ENCODE measurements around the gene SNAPC4. TPM values are rescaled to one million over a fixed set of nuclear protein-coding genes. Genes with fewer than 3 reads are reported as not detected.

Gene SNAPC4
- total RNA-seq, 4 donors from 2014 or later, result 6.0 to 14.5 (median 10.1) TPM

DNA sequence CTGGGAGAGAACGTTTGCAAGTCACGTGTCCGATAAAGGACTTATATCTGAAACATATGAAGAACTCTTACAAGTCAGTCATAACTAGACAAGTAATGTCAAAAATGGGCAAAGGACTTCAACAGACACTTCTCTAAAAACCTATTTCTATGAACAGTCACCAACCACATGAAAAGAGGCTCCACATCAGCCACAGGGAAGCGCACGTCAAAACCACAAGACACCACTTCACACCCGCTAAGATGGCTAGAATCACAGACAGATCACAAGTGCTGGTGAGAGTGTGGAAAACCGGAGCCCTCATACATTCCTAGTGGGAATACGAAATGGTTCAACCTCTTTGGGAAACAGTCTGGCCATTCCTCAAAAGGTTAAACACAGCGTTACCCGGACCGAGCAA lies 15.0 kb downstream of the SNAPC4 start:
- H3K27ac ChIP-seq, result no peak overlapping the region
- no peaks in the 10 kb centered on the region for H3K4me1 ChIP-seq
- in situ Hi-C loops (cut with MboI; ENCODE audit: low pct_ligation_motif_present in 1 of 4, low pct_unique_long_range_greater_than_20kb in 1 of 4, low sequenced_read_pairs in 3 of 4) (no loop called here), intact Hi-C loops (cut with DNase I; ENCODE audit: low total_unique reads) (no loop called here)
- WGBS, 2 donors (ENCODE audit: low coverage in 1 of 2), result 82 to 94% methylated on average over 3 to 11 of the region's 11 CpGs
- no peak overlapping the region for H3K4me3 ChIP-seq
- DNase-seq, result no peak
- no peaks in the 10 kb centered on the region for H3K9me3 ChIP-seq
- TF ChIP-seq, protein P1, sequence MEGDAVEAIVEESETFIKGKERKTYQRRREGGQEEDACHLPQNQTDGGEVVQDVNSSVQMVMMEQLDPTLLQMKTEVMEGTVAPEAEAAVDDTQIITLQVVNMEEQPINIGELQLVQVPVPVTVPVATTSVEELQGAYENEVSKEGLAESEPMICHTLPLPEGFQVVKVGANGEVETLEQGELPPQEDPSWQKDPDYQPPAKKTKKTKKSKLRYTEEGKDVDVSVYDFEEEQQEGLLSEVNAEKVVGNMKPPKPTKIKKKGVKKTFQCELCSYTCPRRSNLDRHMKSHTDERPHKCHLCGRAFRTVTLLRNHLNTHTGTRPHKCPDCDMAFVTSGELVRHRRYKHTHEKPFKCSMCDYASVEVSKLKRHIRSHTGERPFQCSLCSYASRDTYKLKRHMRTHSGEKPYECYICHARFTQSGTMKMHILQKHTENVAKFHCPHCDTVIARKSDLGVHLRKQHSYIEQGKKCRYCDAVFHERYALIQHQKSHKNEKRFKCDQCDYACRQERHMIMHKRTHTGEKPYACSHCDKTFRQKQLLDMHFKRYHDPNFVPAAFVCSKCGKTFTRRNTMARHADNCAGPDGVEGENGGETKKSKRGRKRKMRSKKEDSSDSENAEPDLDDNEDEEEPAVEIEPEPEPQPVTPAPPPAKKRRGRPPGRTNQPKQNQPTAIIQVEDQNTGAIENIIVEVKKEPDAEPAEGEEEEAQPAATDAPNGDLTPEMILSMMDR (IDR thresholded peaks at IDR 0.05), result no peak
- TF ChIP-seq POLR2AphosphoS5 (IDR thresholded peaks at IDR 0.05) (no peak), POLR2A (IDR thresholded peaks at IDR 0.05) (no peak), EP300 (IDR thresholded peaks at IDR 0.05; ENCODE audit: low read depth) (no peak)
- H3K27me3 ChIP-seq, result no peaks in the 10 kb centered on the region
- H3K36me3 ChIP-seq, result peaks cover 0 to 26% (median 12%) of the 10 kb centered on the region in 4 donors

- Histone ChIP-seq H3K27me3 (no peaks in the 10 kb centered on the region), H3K4me3 (no peak overlapping the region), H3K36me3 (peaks cover 0 to 26% (median 5%) of the 10 kb centered on the region in 4 donors), H3K4me1 (no peaks in the 10 kb centered on the region), H3K27ac (no peak overlapping the region), H3K9me3 (no peaks in the 10 kb centered on the region)
- 96% methylated on average over 20 of the region's 20 CpGs; no CpG with 5 or more reads in 1 of the 2 donors for WGBS, 2 donors (ENCODE audit: low coverage in 1 of 2)
- in situ Hi-C loops (cut with MboI; ENCODE audit: low pct_ligation_motif_present in 1 of 4, low pct_unique_long_range_greater_than_20kb in 1 of 4, low sequenced_read_pairs in 3 of 4), result no loop called here
- intact Hi-C loops (cut with DNase I; ENCODE audit: low total_unique reads), result no loop called here
- DNase-seq, result no peak
- TF ChIP-seq POLR2A (IDR thresholded peaks at IDR 0.05) (no peak), EP300 (IDR thresholded peaks at IDR 0.05; ENCODE audit: low read depth) (no peak), POLR2AphosphoS5 (IDR thresholded peaks at IDR 0.05) (no peak)
- TF ChIP-seq, protein P1 (IDR thresholded peaks at IDR 0.05), result no peak
Measured at GRCh38 chr9:136383436-136383835, 16.5 kb downstream of the SNAPC4 start.

- intact Hi-C loops (cut with DNase I; ENCODE audit: low total_unique reads), result no loop called here
Measured at GRCh38 chr9:136381966-136382513, 17.9 kb downstream of the SNAPC4 start.

DNA sequence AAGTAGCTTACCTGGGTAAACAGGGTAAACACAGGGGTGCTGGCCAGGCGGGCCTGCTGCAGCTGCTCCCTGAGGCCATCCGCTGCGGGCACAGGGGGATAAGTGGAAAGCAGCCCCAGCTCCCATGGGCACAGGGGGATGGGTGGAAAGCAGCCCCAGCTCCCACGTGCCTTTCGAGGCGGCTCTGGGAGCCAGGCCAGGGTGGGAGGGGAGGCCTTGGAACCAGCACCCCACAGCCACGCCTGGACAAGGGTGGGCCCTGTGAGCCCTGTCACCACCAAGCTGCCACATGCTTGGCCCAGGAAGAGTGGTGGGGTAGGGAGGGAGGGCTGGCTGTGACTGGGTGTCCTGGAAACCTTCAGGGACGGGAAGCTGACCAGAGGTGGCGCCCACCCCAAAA lies 18.7 kb downstream of the SNAPC4 start:
- no peak for DNase-seq
- intact Hi-C loops (cut with DNase I; ENCODE audit: low total_unique reads) (no loop called here), in situ Hi-C loops (cut with MboI; ENCODE audit: low pct_ligation_motif_present in 1 of 4, low pct_unique_long_range_greater_than_20kb in 1 of 4, low sequenced_read_pairs in 3 of 4) (no loop called here)
- WGBS, 2 donors (ENCODE audit: low coverage in 1 of 2), result 86 to 87% methylated on average over 4 to 7 of the region's 9 CpGs
- no peaks in the 10 kb centered on the region for H3K4me1 ChIP-seq
- H3K36me3 ChIP-seq, result peaks cover 0 to 13% (median 5%) of the 10 kb centered on the region in 4 donors
- no peak overlapping the region for H3K4me3 ChIP-seq
- no peaks in the 10 kb centered on the region for H3K9me3 ChIP-seq
- H3K27ac ChIP-seq, result no peak overlapping the region
- TF ChIP-seq, protein P1 (IDR thresholded peaks at IDR 0.05), result no peak
- TF ChIP-seq EP300 (IDR thresholded peaks at IDR 0.05; ENCODE audit: low read depth) (no peak), POLR2AphosphoS5 (IDR thresholded peaks at IDR 0.05) (no peak), POLR2A (IDR thresholded peaks at IDR 0.05) (no peak)
- no peaks in the 10 kb centered on the region for H3K27me3 ChIP-seq

More at GRCh38 chr9:136381966-136382513, 17.9 kb downstream of the SNAPC4 start:
- in situ Hi-C loops (cut with MboI; ENCODE audit: low pct_ligation_motif_present in 1 of 4, low pct_unique_long_range_greater_than_20kb in 1 of 4, low sequenced_read_pairs in 3 of 4), result no loop called here
- Histone ChIP-seq H3K9me3 (no peaks in the 10 kb centered on the region), H3K4me3 (no peak overlapping the region), H3K4me1 (no peaks in the 10 kb centered on the region), H3K27me3 (no peaks in the 10 kb centered on the region), H3K27ac (no peak overlapping the region), H3K36me3 (peaks cover 0 to 17% (median 5%) of the 10 kb centered on the region in 4 donors)
- TF ChIP-seq POLR2A (IDR thresholded peaks at IDR 0.05) (no peak), POLR2AphosphoS5 (IDR thresholded peaks at IDR 0.05) (no peak), EP300 (IDR thresholded peaks at IDR 0.05; ENCODE audit: low read depth) (no peak)
- TF ChIP-seq, protein P1 (IDR thresholded peaks at IDR 0.05), result no peak
- 93% methylated on average over 7 of the region's 25 CpGs; no CpG with 5 or more reads in 1 of the 2 donors for WGBS, 2 donors (ENCODE audit: low coverage in 1 of 2)
- no peak for DNase-seq

Data from transverse colon (tissue), 4 donors.